H9 (cell line): ENCODE data around the gene NEK8. TPM values are rescaled to one million over a fixed set of nuclear protein-coding genes. Genes with fewer than 3 reads are reported as not detected.

ENCODE experiments used
- DNase-seq: peaks from one replicate; pipeline ENCODE4 v3.0.0-alpha.2; 2017
- H2AFZ ChIP-seq: one replicate; pipeline ENCODE4 v1.6.1; 2013; ENCODE audit warnings: mild to moderate bottlenecking, low read length, control low read depth, moderate library complexity
- H2AK5ac ChIP-seq: 2 replicates; pipeline ENCODE4 v1.6.1; 2013; ENCODE audit warnings: low read length, control low read depth, mixed read lengths; ENCODE audit not compliant: insufficient read length
- H2BK120ac ChIP-seq: one replicate; pipeline ENCODE4 v1.6.1; 2013; ENCODE audit warnings: low read depth, mild to moderate bottlenecking, low read length, control low read depth, inconsistent platforms; ENCODE audit not compliant: poor library complexity, severe bottlenecking
- H2BK12ac ChIP-seq: 2 replicates; pipeline ENCODE4 v1.6.1; 2013; ENCODE audit warnings: low read length, control low read depth, mixed read lengths, low read depth; ENCODE audit not compliant: insufficient read length
- H2BK15ac ChIP-seq: 2 replicates; pipeline ENCODE4 v1.6.1; 2013; ENCODE audit warnings: low read depth, low read length, control low read depth
- H2BK20ac ChIP-seq: one replicate; pipeline ENCODE4 v1.6.1; 2013; ENCODE audit warnings: low read depth, mild to moderate bottlenecking, low read length, control low read depth, inconsistent platforms; ENCODE audit not compliant: poor library complexity, severe bottlenecking
- H2BK5ac ChIP-seq: 2 replicates; pipeline ENCODE4 v1.6.1; 2013; ENCODE audit warnings: low read length, control low read depth, mixed read lengths; ENCODE audit not compliant: insufficient read length
- H3K14ac ChIP-seq: 2 replicates; pipeline ENCODE4 v1.6.1; 2013; ENCODE audit warnings: low read length, control low read depth; ENCODE audit not compliant: insufficient read depth
- H3K18ac ChIP-seq: 2 replicates; pipeline ENCODE4 v1.6.1; 2013; ENCODE audit warnings: low read depth, mild to moderate bottlenecking, mixed read lengths, low read length, control low read depth; ENCODE audit not compliant: insufficient read length
- H3K23ac ChIP-seq: 2 replicates; pipeline ENCODE4 v1.6.1; 2013; ENCODE audit warnings: low read length, control low read depth, mixed read lengths, low read depth; ENCODE audit not compliant: insufficient read length
- H3K23me2 ChIP-seq: 2 replicates; pipeline ENCODE4 v1.6.1; 2013; ENCODE audit warnings: low read depth, mild to moderate bottlenecking, mixed read lengths, low read length, control low read depth; ENCODE audit not compliant: insufficient read length, poor library complexity, severe bottlenecking
- H3K27ac ChIP-seq: 2 replicates; pipeline ENCODE4 v1.5.1; 2013; ENCODE audit warnings: low read length, control low read depth, mixed read lengths, low read depth; ENCODE audit not compliant: insufficient read length
- H3K27me3 ChIP-seq: 2 replicates; pipeline ENCODE4 v1.6.1; 2013; ENCODE audit warnings: low read length, control low read depth, inconsistent platforms; ENCODE audit not compliant: insufficient read depth
- H3K4ac ChIP-seq: 2 replicates; pipeline ENCODE4 v1.6.1; 2013; ENCODE audit warnings: low read depth, mild to moderate bottlenecking, control low read depth, inconsistent platforms, low read length, moderate library complexity
- H3K4me1 ChIP-seq: 2 replicates; pipeline ENCODE4 v1.6.1; 2013; ENCODE audit warnings: low read length, control low read depth, inconsistent platforms; ENCODE audit not compliant: insufficient read depth
- H3K4me2 ChIP-seq: 2 replicates; pipeline ENCODE4 v1.6.1; 2013; ENCODE audit warnings: low read length, control low read depth, mixed read lengths; ENCODE audit not compliant: insufficient read length, insufficient read depth
- H3K56ac ChIP-seq: 2 replicates; pipeline ENCODE4 v1.6.1; 2013; ENCODE audit warnings: low read depth, mild to moderate bottlenecking, mixed read lengths, low read length, control low read depth; ENCODE audit not compliant: insufficient read length
- H3K79me1 ChIP-seq: 2 replicates; pipeline ENCODE4 v1.6.1; 2013; ENCODE audit warnings: low read depth, mild to moderate bottlenecking, moderate library complexity, low read length, control low read depth, inconsistent platforms; ENCODE audit not compliant: insufficient read depth, poor library complexity, severe bottlenecking
- H3K79me2 ChIP-seq: 2 replicates; pipeline ENCODE4 v1.6.1; 2013; ENCODE audit warnings: low read length, control low read depth, inconsistent platforms; ENCODE audit not compliant: insufficient read depth
- H3K9ac ChIP-seq: 2 replicates; pipeline ENCODE4 v1.6.1; 2013; ENCODE audit warnings: low read length, control low read depth, mixed read lengths; ENCODE audit not compliant: insufficient read length; ENCODE audit errors: extremely low read depth
- H3K9me3 ChIP-seq: one replicate; pipeline ENCODE4 v1.6.1; 2013; ENCODE audit warnings: low read depth, low read length, inconsistent platforms; ENCODE audit not compliant: control insufficient read depth
- H3T11ph ChIP-seq: one replicate; pipeline ENCODE4 v1.6.1; 2013; ENCODE audit warnings: mild to moderate bottlenecking, low read length, control low read depth, inconsistent platforms
- H4K20me1 ChIP-seq: one replicate; pipeline ENCODE4 v1.6.1; 2013; ENCODE audit not compliant: control insufficient read depth, insufficient read length, insufficient read depth
- H4K5ac ChIP-seq: 2 replicates; pipeline ENCODE4 v1.6.1; 2013; ENCODE audit warnings: low read depth, mild to moderate bottlenecking, mixed read lengths, low read length, control low read depth; ENCODE audit not compliant: insufficient read length
- H4K8ac ChIP-seq: replicated peaks from 2 replicates; pipeline ENCODE4 v1.6.1; 2013; ENCODE audit warnings: low read length, control low read depth, mixed read lengths, low read depth; ENCODE audit not compliant: insufficient read length
- H4K91ac ChIP-seq: 2 replicates; pipeline ENCODE4 v1.6.1; 2013; ENCODE audit warnings: low read depth, mild to moderate bottlenecking, moderate library complexity, mixed read lengths, low read length, control low read depth; ENCODE audit not compliant: insufficient read length
- H3K27ac Mint-ChIP-seq, 3 experiments: 2 replicates in 2 of 3; 3 replicates in 1 of 3; pipeline ENCODE4 v1.8.0; 2020 to 2021; ENCODE audit warnings: mixed read lengths in 3 of 3, mild to moderate bottlenecking in 1 of 3, moderate library complexity in 1 of 3
- H3K27me3 Mint-ChIP-seq: 2 replicates; pipeline ENCODE4 v1.8.0; 2021; ENCODE audit warnings: low read depth, mild to moderate bottlenecking, moderate library complexity, mixed read lengths
- H3K36me3 Mint-ChIP-seq, 3 experiments: 2 replicates in 2 of 3; 3 replicates in 1 of 3; pipeline ENCODE4 v1.8.0; 2020 to 2021; ENCODE audit warnings: low read depth in 3 of 3, mixed read lengths in 3 of 3; ENCODE audit not compliant: insufficient read depth in 1 of 3
- H3K4me1 Mint-ChIP-seq, 2 experiments: 2 replicates each; pipeline ENCODE4 v1.8.0; 2020; ENCODE audit warnings: mixed read lengths in 2 of 2
- H3K4me3 Mint-ChIP-seq, 2 experiments: 2 replicates in 1 of 2; 3 replicates in 1 of 2; pipeline ENCODE4 v1.8.0; 2020 to 2021; ENCODE audit warnings: mild to moderate bottlenecking in 2 of 2, mixed read lengths in 2 of 2, moderate library complexity in 1 of 2
- H3K9me3 Mint-ChIP-seq, 2 experiments: 2 replicates in 1 of 2; 3 replicates in 1 of 2; pipeline ENCODE4 v1.8.0; 2020; ENCODE audit warnings: mild to moderate bottlenecking in 2 of 2, mixed read lengths in 2 of 2, moderate library complexity in 1 of 2
- CTCF ChIP-seq: fragments of 200-600 bp; sonication (generic); conservative IDR thresholded peaks from 3 replicates; pipeline ENCODE4 v1.8.0; 2021; ENCODE audit warnings: antibody characterized with exemption, mild to moderate bottlenecking
- WGBS: extraction: QIAGEN DNeasy Blood & Tissue Kit; methylation state at CpG from one replicate; pipeline ENCODE4 v1.1.7; 2013; ENCODE audit warnings: missing lambda C conversion rate, low lambda C conversion rate, mixed read lengths; ENCODE audit not compliant: insufficient read length; ENCODE audit errors: extremely low coverage; 5-methylcytosine and 5-hydroxymethylcytosine counted together
- total RNA-seq: library from RNA; stranded (reverse); gene quantifications from 2 replicates; pipeline ENCODE4 v1.2.1, GENCODE V29; 2021

NEK8 gene
- total RNA-seq, 1 experiment from 2014 or later, result 18.8 TPM

GRCh38 chr17:28774206-28774605, 45.6 kb downstream of the NEK8 start:
- Histone ChIP-seq H2AK5ac (no peak overlapping the region), H2BK5ac (no peak overlapping the region), H3K23ac (no peak overlapping the region), H3K23me2 (no peaks in the 10 kb centered on the region), H3K27ac (no peak overlapping the region), H3T11ph (no peak overlapping the region), H4K8ac (no peak overlapping the region), H3K79me1 (no peaks in the 10 kb centered on the region), H3K9ac (peak overlapping the region; percentile 50), H2BK20ac (no peak overlapping the region), H4K5ac (no peak overlapping the region), H2BK15ac (no peak overlapping the region), H3K56ac (no peak overlapping the region), H4K91ac (no peak overlapping the region), H2AFZ (no peak overlapping the region), H2BK120ac (no peak overlapping the region), H3K27me3 (no peaks in the 10 kb centered on the region), H2BK12ac (no peak overlapping the region), H3K4me2 (no peak overlapping the region), H3K4me1 (no peaks in the 10 kb centered on the region), H3K79me2 (peaks cover 10% of the 10 kb centered on the region; the same call in 1 of the 2 replicates), H3K14ac (no peak overlapping the region), H3K18ac (no peak overlapping the region), H3K4ac (no peak overlapping the region), H3K9me3 (no peaks in the 10 kb centered on the region), H4K20me1 (no peaks in the 10 kb centered on the region)
- Mint-ChIP-seq H3K4me1 (peaks cover 0 to 13% of the 10 kb centered on the region in 2 experiments; a peak in 2 of 4 replicates), H3K27ac (peak overlapping the region; percentile 36 to 94 (median 81); a peak in 5 of 7 replicates), H3K9me3 (no peaks in the 10 kb centered on the region; a peak in 1 of 5 replicates), H3K27me3 (no peaks in the 10 kb centered on the region), H3K4me3 (no peak overlapping the region), H3K36me3 (peaks cover 16 to 34% (median 28%) of the 10 kb centered on the region in 3 experiments)
- TF ChIP-seq CTCF, result no peak
- no CpG with 5 or more reads among the region's 3 CpGs for WGBS
- no peak for DNase-seq
